HepG2 (cell line): ENCODE data around the gene PCBD1. TPM values are rescaled to one million over a fixed set of nuclear protein-coding genes. Genes with fewer than 3 reads are reported as not detected.

Experiments
- ATAC-seq: fragments of 200-7000 bp; cut with Tn5 transposase; 3 replicates; pipeline ENCODE4 v1.9.1; 2020; ENCODE audit warnings: mild to moderate bottlenecking, moderate library complexity
- BruUV-seq: library from RNA; stranded (reverse); fragments of 400-500 nt; replicated peaks from 2 replicates; lab custom pipeline; 2021; lab: Mats Ljungman, UMichigan
- CTCF ChIA-PET: fragments of 300-600 bp; formaldehyde crosslinking; extraction: SDS; loops from one replicate; lab custom pipeline; 2021; ENCODE audit warnings: low total read pairs, inconsistent platforms, low intra/inter-chr PET ratio; lab: Yijun Ruan, JAX
- POLR2A ChIA-PET: fragments of 350-600 bp; sonication (Branson Sonifier 250); formaldehyde crosslinking; loops from one replicate; lab custom pipeline; 2020; ENCODE audit warnings: antibody characterized with exemption, inconsistent platforms; lab: Yijun Ruan, JAX
- DNase-seq: peaks from one replicate; pipeline ENCODE4 v3.0.0-alpha.2; 2015; ENCODE audit warnings: low spot score
- FAIRE-seq: peaks from 3 replicates; lab custom pipeline; 2011; peaks lifted over from hg19 to GRCh38; lab: Jason Lieb, UNC
- H2AFZ ChIP-seq: one replicate; pipeline ENCODE4 v1.6.1; 2011; ENCODE audit warnings: low read length, inconsistent platforms
- H3K27ac ChIP-seq: fragments of 300-600 bp; 3 replicates; pipeline ENCODE4 v1.8.0; 2011; ENCODE audit warnings: mixed run types, mild to moderate bottlenecking, mixed read lengths, low read length, inconsistent platforms; ENCODE audit not compliant: insufficient read depth; ENCODE audit errors: extremely low read length
- H3K27me3 ChIP-seq, 2 experiments: fragments of 200-600 bp in 1 of 2; 2 replicates in 1 of 2; 3 replicates in 1 of 2; pipeline versions ENCODE4 v1.6.0 to v1.8.0; 2011; ENCODE audit warnings: low read length in 2 of 2, mild to moderate bottlenecking in 2 of 2, moderate library complexity in 2 of 2, inconsistent platforms in 1 of 2; ENCODE audit not compliant: insufficient read depth in 2 of 2, control insufficient read depth in 1 of 2
- H3K36me3 ChIP-seq, 2 experiments: fragments of 200-600 bp in 1 of 2; replicated peaks in 1 of 2; 2 replicates in 1 of 2; 3 replicates in 1 of 2; pipeline versions ENCODE4 v1.5.1 to v1.8.0; 2011; ENCODE audit warnings: low read length in 2 of 2, inconsistent platforms in 1 of 2; ENCODE audit not compliant: insufficient read depth in 2 of 2, control insufficient read depth in 1 of 2
- H3K4me1 ChIP-seq: 2 replicates; pipeline ENCODE4 v1.5.1; 2012; ENCODE audit warnings: low read length, inconsistent platforms; ENCODE audit not compliant: insufficient read depth
- H3K4me2 ChIP-seq: 2 replicates; pipeline ENCODE4 v1.6.0; 2011; ENCODE audit warnings: low read depth, low read length, inconsistent platforms
- H3K4me3 ChIP-seq, 3 experiments: fragments of 200-600 bp in 1 of 3; sonication (generic), shearing (Covaris generic) in 1 of 3; replicated peaks in 1 of 3; 2 replicates each; pipeline ENCODE4 v1.5.1; 2011 to 2016; ENCODE audit warnings: low read length in 3 of 3, inconsistent platforms in 2 of 3, low read depth in 2 of 3, mild to moderate bottlenecking in 2 of 3, control low read depth in 1 of 3, mixed read lengths in 1 of 3; ENCODE audit not compliant: insufficient read depth in 1 of 3
- H3K79me2 ChIP-seq: one replicate; pipeline ENCODE4 v1.6.1; 2011; ENCODE audit warnings: low read length, inconsistent platforms; ENCODE audit not compliant: insufficient read depth
- H3K9ac ChIP-seq: 2 replicates; pipeline ENCODE4 v1.6.0; 2011; ENCODE audit warnings: mild to moderate bottlenecking, low read depth, low read length, inconsistent platforms; ENCODE audit not compliant: insufficient read depth
- H3K9me3 ChIP-seq: 2 replicates; pipeline ENCODE4 v1.5.1; 2012; ENCODE audit warnings: mild to moderate bottlenecking, low read length
- H4K20me1 ChIP-seq: 2 replicates; pipeline ENCODE4 v1.6.0; 2011; ENCODE audit warnings: inconsistent platforms, mild to moderate bottlenecking, low read length, moderate library complexity; ENCODE audit not compliant: insufficient read depth
- BRCA1 ChIP-seq: sonication (generic); formaldehyde crosslinking; IDR thresholded peaks from 2 replicates; pipeline ENCODE4 v1.4.0; 2020; ENCODE audit warnings: missing genetic modification reagents
- CHD4 ChIP-seq: fragments of 200-600 bp; sonication (generic); IDR thresholded peaks from 2 replicates; pipeline ENCODE4 v1.7.0; 2017; ENCODE audit warnings: mild to moderate bottlenecking, low read length, borderline replicate concordance
- FOXK1 ChIP-seq: sonication (generic); formaldehyde crosslinking; IDR thresholded peaks from 2 replicates; pipeline ENCODE4 v1.4.0; 2020; ENCODE audit warnings: low read depth, missing genetic modification reagents, borderline replicate concordance
- JUND ChIP-seq: sonication (generic); formaldehyde crosslinking; IDR thresholded peaks from 2 replicates; pipeline ENCODE4 v1.8.0; 2022; ENCODE audit warnings: mild to moderate bottlenecking, missing genetic modification reagents
- NR2F1 ChIP-seq, 2 experiments: fragments of 450-650 bp in 1 of 2; formaldehyde crosslinking in 1 of 2; IDR thresholded peaks; 2 replicates each; pipeline versions ENCODE4 v1.5.0 to v1.6.1; 2016 to 2020; ENCODE audit warnings: mild to moderate bottlenecking in 1 of 2, missing compliant biosample characterization in 1 of 2, missing genetic modification reagents in 1 of 2, moderate library complexity in 1 of 2
- POLR2G ChIP-seq: fragments of 200-400 bp; formaldehyde crosslinking; IDR thresholded peaks from 2 replicates; pipeline ENCODE4 v1.6.1; 2018; ENCODE audit warnings: mild to moderate bottlenecking, low read depth, low read length, moderate library complexity
- TFDP2 ChIP-seq: sonication (generic); formaldehyde crosslinking; IDR thresholded peaks from 2 replicates; pipeline ENCODE4 v1.4.0; 2020; ENCODE audit warnings: missing genetic modification reagents
- ZNF225 ChIP-seq: sonication (generic); formaldehyde crosslinking; IDR thresholded peaks from 2 replicates; pipeline ENCODE4 v1.4.0; 2020; ENCODE audit warnings: mild to moderate bottlenecking, missing genetic modification reagents
- ZNF44 ChIP-seq: sonication (generic); formaldehyde crosslinking; IDR thresholded peaks from 2 replicates; pipeline ENCODE4 v1.5.1; 2020; ENCODE audit warnings: mild to moderate bottlenecking, missing genetic modification reagents
- ZNF652 ChIP-seq: IDR thresholded peaks from 2 replicates; pipeline ENCODE4 v1.6.1; 2016; ENCODE audit warnings: low read depth, borderline replicate concordance
- ZNF766 ChIP-seq: sonication (generic); formaldehyde crosslinking; IDR thresholded peaks from 2 replicates; pipeline ENCODE4 v1.5.0; 2020; ENCODE audit warnings: missing genetic modification reagents, borderline replicate concordance
- ZSCAN22 ChIP-seq: sonication (generic); formaldehyde crosslinking; IDR thresholded peaks from 2 replicates; pipeline ENCODE4 v1.4.0; 2020; ENCODE audit warnings: mild to moderate bottlenecking, missing genetic modification reagents
- WGBS: methylation state at CpG from one replicate; pipeline ENCODE4 v1.1.6; 2017; ENCODE audit warnings: low lambda C conversion rate; 5-methylcytosine and 5-hydroxymethylcytosine counted together
- in situ Hi-C: cut with HindIII; loops from 2 replicates; pipeline ENCODE4 v1.10.0; 2017; ENCODE audit warnings: low pct_unique_long_range_greater_than_20kb; ENCODE audit not compliant: extremely low pct_ligation_motif_present
- intact Hi-C: fragments of 100-400 bp; cut with micrococcal nuclease; formaldehyde crosslinking; loops from one replicate; pipeline ENCODE4 v1.10.0; 2022; ENCODE audit not compliant: unreplicated experiment
- polyA plus RNA-seq, 8 experiments: library from polyadenylated mRNA; depleted of rRNA in 3 of 8; stranded (reverse) in 7 of 8; unstranded in 1 of 8; fragments of >200 nt; fragmentation: Illumina TruSeq in 4 of 8; extraction: Trizol in 4 of 8; gene quantifications; 2 replicates each; pipeline versions ENCODE4 v1.2.1 to v1.2.3, GENCODE V29; 2011 to 2016; ENCODE audit warnings: low read depth in 4 of 8, missing spikeins in 1 of 8, mixed read lengths in 1 of 8; ENCODE audit not compliant: insufficient read depth in 1 of 8
- total RNA-seq, 5 experiments: library from RNA; depleted of rRNA; stranded (reverse); fragments of >200 nt; fragmentation: Illumina TruSeq; extraction: Trizol; gene quantifications; 2 replicates each; pipeline ENCODE4 v1.2.3, GENCODE V29; 2016; ENCODE audit warnings: low read depth in 1 of 5

PCBD1 gene
- total and polyA plus RNA-seq, 2 of the 13 experiments (the other 11 are each of a cell fraction or from before 2014, with no cell fraction given), result 95.3 to 168 TPM

GRCh38 chr10:70872291-70872690 lies 16.1 kb downstream of the PCBD1 start:
- TF ChIP-seq BRCA1 (CRISPR knock-in tag), result no peak
- TF ChIP-seq FOXK1 (CRISPR knock-in tag), result no peak
- TF ChIP-seq ZSCAN22, result no peak
- no peak for TF ChIP-seq ZNF44
- TF ChIP-seq JUND, result no peak
- no peak for TF ChIP-seq POLR2G
- no peak for TF ChIP-seq CHD4
- TF ChIP-seq ZNF652 (CRISPR knock-in tag), result no peak
- TF ChIP-seq ZNF766 (CRISPR knock-in tag), result no peak
- TF ChIP-seq TFDP2 (CRISPR knock-in tag), result no peak
- TF ChIP-seq ZNF225 (CRISPR knock-in tag), result no peak
- TF ChIP-seq NR2F1 (CRISPR knock-in tag; IDR thresholded peaks at IDR 0.05), result no peak
- ChIA-PET CTCF (no interaction called here), POLR2A (no interaction called here)
- H3K27ac ChIP-seq, result no peak overlapping the region
- no peaks in the 10 kb centered on the region for H3K9me3 ChIP-seq
- WGBS, result 93% methylated on average over 7 of the region's 7 CpGs
- no peak overlapping the region for H3K4me3 ChIP-seq
- H3K27me3 ChIP-seq, result no peaks in the 10 kb centered on the region
- H3K4me1 ChIP-seq, result peaks cover 7% of the 10 kb centered on the region; the same call in 1 of the 2 replicates
- H3K79me2 ChIP-seq, result no peaks in the 10 kb centered on the region
- no peak for ATAC-seq
- no peak for FAIRE-seq
- peaks cover 10 to 25% of the 10 kb centered on the region in 2 experiments for H3K36me3 ChIP-seq
- no TSS peak for BruUV-seq
- no peak overlapping the region for H2AFZ ChIP-seq
- no peak for DNase-seq
- no peak overlapping the region for H3K9ac ChIP-seq
- H3K4me2 ChIP-seq, result no peak overlapping the region
- intact Hi-C loops (no loop called here), in situ Hi-C loops (no loop called here)
- no peaks in the 10 kb centered on the region for H4K20me1 ChIP-seq
